ENCODE measurements around the gene FABP3. TPM values are rescaled to one million over a fixed set of nuclear protein-coding genes. Genes with fewer than 3 reads are reported as not detected.

Gene FABP3
- total and polyA plus RNA-seq, 10 of the 15 experiments (the other 5 are each of a cell fraction or from before 2014, with no cell fraction given) = 0.36 to 1.2 (median 0.67) TPM; not detected in 2

DNA sequence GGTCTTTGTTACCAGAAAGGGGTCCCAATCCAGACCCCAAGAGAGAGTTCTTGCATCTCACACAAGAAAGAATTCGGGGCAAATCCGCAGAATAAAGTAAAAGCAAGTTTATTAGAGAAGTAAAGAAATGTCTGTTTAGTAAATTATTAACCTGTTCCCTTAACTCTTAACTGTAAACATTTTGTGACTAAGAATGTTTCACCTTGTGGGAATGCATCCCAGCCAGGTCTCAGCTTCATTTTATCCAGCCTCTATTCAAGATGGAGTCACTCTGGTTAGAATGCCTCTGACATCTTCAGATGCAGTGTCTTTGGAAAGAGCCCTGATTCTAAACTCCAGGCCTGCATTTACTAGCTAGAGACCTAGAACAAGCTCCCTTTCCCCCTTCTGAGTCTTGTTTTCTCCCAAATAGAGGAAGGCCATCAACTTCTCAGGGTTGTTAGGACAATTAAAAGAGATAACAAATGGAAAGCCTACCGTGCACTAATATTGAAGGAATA, 4.5 kb upstream of the FABP3 start:
- H2AFZ ChIP-seq (ENCODE audit: control insufficient read depth, low read depth, low read length) = no peak overlapping the region
- ATAC-seq = no peak
- no peaks in the 10 kb centered on the region for H3K27me3 ChIP-seq (replicated peaks in 1 of 2; ENCODE audit: control insufficient read depth in 2 of 2, insufficient read depth in 2 of 2, low read length in 1 of 2)
- DNase-seq (ENCODE audit: low read depth, low spot score) = no peak
- no peaks in the 10 kb centered on the region for H3K79me2 ChIP-seq (ENCODE audit: control insufficient read depth, insufficient read depth, low read length)
- no peak overlapping the region for H3K4me2 ChIP-seq (ENCODE audit: control insufficient read depth, insufficient read depth)
- ChIA-PET POLR2A (no interaction called here), RAD21 (ENCODE audit: unreplicated experiment) (no interaction called here), CTCF (interaction anchor here (0.7 to 2.7 kb wide), 2 partner anchors 17 to 172 kb away, joined by 3 to 10 read pairs; no protein-coding TSS in a partner anchor), SMC1A (ENCODE audit: uncharacterized antibody, unreplicated experiment) (interaction anchor here (1.9 kb wide), 1 partner anchor 17 kb away, joined by 6 read pairs; no protein-coding TSS in a partner anchor)
- no peak for FAIRE-seq
- no peak overlapping the region for H3K4me3 ChIP-seq
- no peak overlapping the region for H3K9ac ChIP-seq (ENCODE audit: control insufficient read depth, insufficient read depth, low read length)
- no peaks in the 10 kb centered on the region for H3K36me3 ChIP-seq (ENCODE audit: control insufficient read depth in 2 of 2, insufficient read depth in 2 of 2, low read length in 1 of 2)
- BruUV-seq (replicated peaks) = no TSS peak
- 21% methylated on average over 3 of the region's 3 CpGs for WGBS (ENCODE audit: insufficient coverage, insufficient replicate concordance, low lambda C conversion rate, missing lambda C conversion rate)
- H4K20me1 ChIP-seq (ENCODE audit: control insufficient read depth, insufficient read depth) = no peaks in the 10 kb centered on the region
- H3K4me1 ChIP-seq (ENCODE audit: control insufficient read depth, insufficient read depth, low read length) = no peaks in the 10 kb centered on the region
- in situ Hi-C loops (cut with MboI) = no loop called here
- intact Hi-C loops (cut with micrococcal nuclease; ENCODE audit: unreplicated experiment) = no loop called here
- no peaks in the 10 kb centered on the region for H3K9me3 ChIP-seq (replicated peaks; ENCODE audit: control insufficient read depth, insufficient read depth, low read length)
- TF ChIP-seq POLR2A (IDR thresholded peaks at IDR 0.05; ENCODE audit: low read depth, low read length) (no peak), MYC (IDR thresholded peaks at IDR 0.05; ENCODE audit: insufficient read depth, insufficient read length, insufficient replicate concordance, low read length, severe bottlenecking) (no peak), DPF2 (IDR thresholded peaks at IDR 0.05) (no peak)
- no peak overlapping the region for H3K27ac ChIP-seq (ENCODE audit: control insufficient read depth, insufficient read depth)

DNA sequence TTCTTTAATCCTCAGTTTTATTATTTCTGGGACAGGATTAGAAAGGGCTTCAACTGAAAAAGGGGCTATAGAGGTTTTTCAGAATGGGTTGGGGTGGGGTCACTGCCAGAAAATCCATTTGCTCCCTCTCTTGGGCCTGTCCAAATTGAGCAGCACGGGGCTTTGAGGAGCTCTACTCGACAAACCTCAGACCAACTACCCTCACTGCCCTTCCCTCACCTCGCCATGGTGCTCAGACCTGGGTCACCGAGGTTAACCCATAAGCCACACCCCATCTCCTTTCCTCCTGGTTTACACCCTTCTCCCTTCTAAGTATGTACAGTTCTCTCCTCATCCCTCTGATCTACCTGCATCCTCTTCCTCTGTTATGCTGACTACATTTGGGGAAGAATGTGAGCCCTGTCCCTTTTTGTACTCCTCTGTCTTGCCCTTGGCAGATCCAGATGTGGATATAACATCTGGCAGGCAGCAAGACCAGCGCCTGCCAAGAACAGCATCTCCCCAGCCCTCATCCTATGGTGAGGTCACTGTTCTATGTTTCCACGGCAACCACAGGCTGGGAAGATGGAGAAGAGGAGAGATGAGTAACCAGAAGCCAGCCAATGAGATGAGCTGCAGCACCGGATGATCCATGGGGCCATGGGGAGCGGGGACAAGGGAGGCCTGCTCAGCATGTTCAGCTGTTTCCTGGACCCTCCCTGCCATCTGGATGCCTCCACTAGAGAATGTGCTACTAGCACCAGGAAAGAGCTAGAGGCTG, 3.7 kb upstream of the FABP3 start:
- SMC1A ChIA-PET (ENCODE audit: uncharacterized antibody, unreplicated experiment) = interaction anchor here (1.9 kb wide), 1 partner anchor 18 kb away, joined by 6 read pairs; no protein-coding TSS in a partner anchor
- H3K9me3 ChIP-seq (replicated peaks; ENCODE audit: control insufficient read depth, insufficient read depth, low read length) = no peaks in the 10 kb centered on the region
- BruUV-seq (replicated peaks) = no TSS peak
- FAIRE-seq (no peak), DNase-seq (ENCODE audit: low read depth, low spot score) (no peak), ATAC-seq (no peak)
- H3K9ac ChIP-seq (ENCODE audit: control insufficient read depth, insufficient read depth, low read length) = no peak overlapping the region
- CTCF ChIA-PET = interaction anchor here (2.7 kb wide), 1 partner anchor 18 kb away, joined by 10 read pairs; no protein-coding TSS in a partner anchor
- H3K4me1 ChIP-seq (ENCODE audit: control insufficient read depth, insufficient read depth, low read length) = no peaks in the 10 kb centered on the region
- no peak overlapping the region for H3K4me3 ChIP-seq
- POLR2A ChIA-PET = no interaction called here
- 39% methylated on average over 8 of the region's 8 CpGs for WGBS (ENCODE audit: insufficient coverage, insufficient replicate concordance, low lambda C conversion rate, missing lambda C conversion rate)
- no peaks in the 10 kb centered on the region for H4K20me1 ChIP-seq (ENCODE audit: control insufficient read depth, insufficient read depth)
- intact Hi-C loops (cut with micrococcal nuclease; ENCODE audit: unreplicated experiment) (no loop called here), in situ Hi-C loops (cut with MboI) (no loop called here)
- no peak overlapping the region for H2AFZ ChIP-seq (ENCODE audit: control insufficient read depth, low read depth, low read length)
- H3K36me3 ChIP-seq (ENCODE audit: control insufficient read depth in 2 of 2, insufficient read depth in 2 of 2, low read length in 1 of 2) = no peaks in the 10 kb centered on the region
- no peak overlapping the region for H3K4me2 ChIP-seq (ENCODE audit: control insufficient read depth, insufficient read depth)
- no peaks in the 10 kb centered on the region for H3K79me2 ChIP-seq (ENCODE audit: control insufficient read depth, insufficient read depth, low read length)
- RAD21 ChIA-PET (ENCODE audit: unreplicated experiment) = no interaction called here
- TF ChIP-seq, protein P1, sequence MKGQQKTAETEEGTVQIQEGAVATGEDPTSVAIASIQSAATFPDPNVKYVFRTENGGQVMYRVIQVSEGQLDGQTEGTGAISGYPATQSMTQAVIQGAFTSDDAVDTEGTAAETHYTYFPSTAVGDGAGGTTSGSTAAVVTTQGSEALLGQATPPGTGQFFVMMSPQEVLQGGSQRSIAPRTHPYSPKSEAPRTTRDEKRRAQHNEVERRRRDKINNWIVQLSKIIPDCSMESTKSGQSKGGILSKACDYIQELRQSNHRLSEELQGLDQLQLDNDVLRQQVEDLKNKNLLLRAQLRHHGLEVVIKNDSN (IDR thresholded peaks at IDR 0.05; ENCODE audit: borderline replicate concordance, extremely low read length, insufficient read depth, low read depth, low read length) = no peak
- no peaks in the 10 kb centered on the region for H3K27me3 ChIP-seq (replicated peaks in 1 of 2; ENCODE audit: control insufficient read depth in 2 of 2, insufficient read depth in 2 of 2, low read length in 1 of 2)
- H3K27ac ChIP-seq (ENCODE audit: control insufficient read depth, insufficient read depth) = no peak overlapping the region

Measured in GM12878 (cell line).